ENCODE results near the gene LNX1. TPM values are rescaled to one million over a fixed set of nuclear protein-coding genes. Genes with fewer than 3 reads are reported as not detected.

LNX1 gene
- total and polyA plus RNA-seq, 7 donors = 2.3 to 7.9 (median 4.6) TPM

- TF ChIP-seq CTCF (IDR thresholded peaks at IDR 0.05) (no peak), EP300 (IDR thresholded peaks at IDR 0.05) (no peak), POLR2A (IDR thresholded peaks at IDR 0.05) (no peak), POLR2AphosphoS5 (IDR thresholded peaks at IDR 0.05) (no peak)
- intact Hi-C loops (cut with DNase I) = no loop called here
- no peaks in the 10 kb centered on the region for H3K9me3 ChIP-seq
- 60 to 79% methylated on average over 3 of the region's 3 CpGs for WGBS, 2 donors
- no peak overlapping the region for H3K27ac ChIP-seq
- no peaks in the 10 kb centered on the region for H3K27me3 ChIP-seq
- DNase-seq = no peak
- H3K4me1 ChIP-seq = peaks cover 0 to 18% (median 14%) of the 10 kb centered on the region in 4 donors
- H3K36me3 ChIP-seq = no peaks in the 10 kb centered on the region
- H3K4me3 ChIP-seq = no peak overlapping the region
Measured at GRCh38 chr4:53545942-53546581, 45.2 kb downstream of the LNX1 start.

DNA sequence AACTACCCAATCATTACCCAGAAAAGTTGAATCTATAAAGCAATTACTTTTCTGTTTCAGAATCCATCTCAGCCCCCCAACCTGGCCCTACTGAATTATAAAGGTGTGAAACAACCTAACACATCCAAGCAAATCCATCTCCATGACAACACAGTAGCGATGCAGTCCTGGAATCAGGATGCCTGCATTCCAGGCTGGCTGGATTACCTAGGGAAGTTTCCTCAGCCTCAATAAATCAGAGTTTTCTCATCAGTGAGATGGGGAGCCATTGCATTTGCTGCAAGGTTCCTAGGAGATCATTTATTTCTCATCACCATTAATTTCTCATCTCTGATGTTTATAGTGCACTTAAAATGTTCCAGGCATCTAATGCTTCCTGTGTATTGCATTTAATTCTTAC lies 46.0 kb downstream of the LNX1 start:
- peaks cover 0 to 25% (median 20%) of the 10 kb centered on the region in 4 donors for H3K4me1 ChIP-seq
- H3K27me3 ChIP-seq = no peaks in the 10 kb centered on the region
- 91 to 95% methylated on average over 1 of the region's 1 CpG for WGBS, 2 donors
- H3K27ac ChIP-seq = no peak overlapping the region
- intact Hi-C loops (cut with DNase I) = no loop called here
- TF ChIP-seq EP300 (IDR thresholded peaks at IDR 0.05) (no peak), CTCF (IDR thresholded peaks at IDR 0.05) (no peak), POLR2A (IDR thresholded peaks at IDR 0.05) (no peak), POLR2AphosphoS5 (IDR thresholded peaks at IDR 0.05) (no peak)
- no peak for DNase-seq
- no peak overlapping the region for H3K4me3 ChIP-seq
- H3K36me3 ChIP-seq = no peaks in the 10 kb centered on the region
- no peaks in the 10 kb centered on the region for H3K9me3 ChIP-seq

- H3K27ac ChIP-seq = peak overlapping the region in 3 of 4 donors; percentile 1 to 49 (median 48)
- DNase-seq = no peak
- intact Hi-C loops (cut with DNase I) = no loop called here
- H3K27me3 ChIP-seq = no peaks in the 10 kb centered on the region
- H3K4me1 ChIP-seq = peaks cover 0 to 35% (median 24%) of the 10 kb centered on the region in 4 donors
- TF ChIP-seq CTCF (IDR thresholded peaks at IDR 0.05) = no peak
- no peak for TF ChIP-seq POLR2A (IDR thresholded peaks at IDR 0.05)
- no peak for TF ChIP-seq POLR2AphosphoS5 (IDR thresholded peaks at IDR 0.05)
- TF ChIP-seq EP300 (IDR thresholded peaks at IDR 0.05) = no peak
- no peaks in the 10 kb centered on the region for H3K36me3 ChIP-seq
- no peak overlapping the region for H3K4me3 ChIP-seq
- H3K9me3 ChIP-seq = no peaks in the 10 kb centered on the region
Measured at GRCh38 chr4:53543561-53543960, 47.7 kb downstream of the LNX1 start.

GRCh38 chr4:53541577-53542206 lies 49.6 kb downstream of the LNX1 start:
- intact Hi-C loops (cut with DNase I) = no loop called here

DNA sequence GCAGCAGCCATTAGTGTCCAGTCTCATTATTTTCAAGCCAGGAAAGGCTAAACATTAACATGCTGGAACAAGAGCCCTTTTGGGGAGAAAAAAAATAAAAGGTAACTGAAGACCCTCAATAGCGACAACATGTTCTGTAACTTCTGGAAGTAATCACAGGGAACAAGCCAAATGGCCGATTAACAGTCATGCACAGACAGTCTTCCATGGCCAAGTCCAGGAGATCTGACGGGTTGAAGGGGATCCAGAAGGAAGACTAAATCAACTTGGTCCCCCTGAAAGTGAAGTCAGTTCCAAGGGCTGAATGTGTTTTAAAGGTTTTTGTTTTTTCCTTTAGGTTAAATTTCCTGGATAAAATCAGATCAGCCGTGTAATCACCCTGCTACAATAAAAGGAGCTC lies 52.5 kb downstream of the LNX1 start:
- DNase-seq = no peak
- no peaks in the 10 kb centered on the region for H3K36me3 ChIP-seq
- H3K27me3 ChIP-seq = no peaks in the 10 kb centered on the region
- intact Hi-C loops (cut with DNase I) = no loop called here
- H3K27ac ChIP-seq = no peak overlapping the region
- 73 to 86% methylated on average over 4 of the region's 4 CpGs for WGBS, 2 donors
- H3K4me1 ChIP-seq = peaks cover 0 to 35% (median 27%) of the 10 kb centered on the region in 4 donors
- H3K4me3 ChIP-seq = no peak overlapping the region
- TF ChIP-seq EP300 (IDR thresholded peaks at IDR 0.05) = no peak
- no peak for TF ChIP-seq CTCF (IDR thresholded peaks at IDR 0.05)
- no peak for TF ChIP-seq POLR2A (IDR thresholded peaks at IDR 0.05)
- no peak for TF ChIP-seq POLR2AphosphoS5 (IDR thresholded peaks at IDR 0.05)
- H3K9me3 ChIP-seq = no peaks in the 10 kb centered on the region

More at GRCh38 chr4:53541577-53542206, 49.6 kb downstream of the LNX1 start:
- DNase-seq = no peak
- Histone ChIP-seq H3K27ac (peak overlapping the region; percentile 48 to 78 (median 55)), H3K9me3 (no peaks in the 10 kb centered on the region), H3K27me3 (no peaks in the 10 kb centered on the region), H3K36me3 (no peaks in the 10 kb centered on the region), H3K4me3 (no peak overlapping the region), H3K4me1 (peaks cover 0 to 35% (median 27%) of the 10 kb centered on the region in 4 donors)
- TF ChIP-seq POLR2A (IDR thresholded peaks at IDR 0.05) (no peak), POLR2AphosphoS5 (IDR thresholded peaks at IDR 0.05) (peak in 3 of 4 donors; percentile 37 to 77 (median 65))
- 54 to 59% methylated on average over 2 of the region's 2 CpGs for WGBS, 2 donors

Measured in sigmoid colon (tissue), 7 donors.